Neural cell (in vitro differentiated cells): ENCODE measurements around the gene AVPI1. TPM values are rescaled to one million over a fixed set of nuclear protein-coding genes. Genes with fewer than 3 reads are reported as not detected.
"Not testable (repeated sequence)": the region's sequence is repeated elsewhere in the genome, so short reads cannot be mapped to it uniquely, and the experiment has no call there.

ENCODE experiments used
- H2AFZ ChIP-seq: fragments of 200-600, 300-800 bp; sonication (generic), shearing (Covaris generic); 2 replicates; pipeline ENCODE4 v1.6.0; 2014; ENCODE audit warnings: low read depth, mild to moderate bottlenecking, antibody characterized with exemption, low read length, moderate library complexity
- H3F3A ChIP-seq: fragments of 200-600 bp; shearing (Covaris generic); 2 replicates; pipeline ENCODE4 v1.6.1; 2016; ENCODE audit warnings: mild to moderate bottlenecking, moderate library complexity, mixed read lengths, antibody characterized with exemption, low read length; ENCODE audit not compliant: insufficient read depth, poor library complexity, severe bottlenecking
- H3K27ac ChIP-seq: fragments of 200-600, 300-800 bp; sonication (generic), shearing (Covaris generic); 2 replicates; pipeline ENCODE4 v1.5.1; 2014; ENCODE audit warnings: mild to moderate bottlenecking, low read length, moderate library complexity
- H3K27me3 ChIP-seq: fragments of 300-800, 200-600 bp; sonication (generic), shearing (Covaris generic); 2 replicates; pipeline ENCODE4 v1.6.0; 2014; ENCODE audit warnings: mild to moderate bottlenecking, low read depth, low read length, moderate library complexity; ENCODE audit not compliant: insufficient read depth
- H3K36me3 ChIP-seq: fragments of 300-800, 200-600 bp; sonication (generic), shearing (Covaris generic); 2 replicates; pipeline ENCODE4 v1.5.1; 2014; ENCODE audit warnings: mild to moderate bottlenecking, antibody characterized with exemption, low read length, moderate library complexity; ENCODE audit not compliant: insufficient read depth
- H3K4me2 ChIP-seq: fragments of 300-800, 200-600 bp; sonication (generic), shearing (Covaris generic); 2 replicates; pipeline ENCODE4 v1.6.0; 2014; ENCODE audit warnings: mild to moderate bottlenecking, low read length
- H3K4me3 ChIP-seq: fragments of 300-800, 200-600 bp; sonication (generic), shearing (Covaris generic); 2 replicates; pipeline ENCODE4 v1.5.1; 2014; ENCODE audit warnings: mild to moderate bottlenecking, low read length, moderate library complexity
- H3K79me2 ChIP-seq: fragments of 200-600 bp; shearing (Covaris generic); replicated peaks from 2 replicates; pipeline ENCODE4 v1.6.0; 2014; ENCODE audit warnings: mild to moderate bottlenecking, low read length, moderate library complexity; ENCODE audit not compliant: insufficient read depth
- H3K9ac ChIP-seq: fragments of 300-800, 200-600 bp; sonication (generic), shearing (Covaris generic); 2 replicates; pipeline ENCODE4 v1.6.1; 2016; ENCODE audit warnings: mild to moderate bottlenecking, low read length, mixed read lengths
- H3K9me2 ChIP-seq: fragments of 200-600 bp; shearing (Covaris generic); 2 replicates; pipeline ENCODE4 v1.6.1; 2016; ENCODE audit warnings: mild to moderate bottlenecking, low read length, mixed read lengths; ENCODE audit not compliant: insufficient read depth
- H3K9me3 ChIP-seq: fragments of 200-600, 300-800 bp; sonication (generic), shearing (Covaris generic); 2 replicates; pipeline ENCODE4 v1.6.1; 2016; ENCODE audit warnings: mild to moderate bottlenecking, mixed run types, low read length, moderate library complexity, mixed read lengths
- H4K20me1 ChIP-seq: fragments of 200-600 bp; shearing (Covaris generic); 2 replicates; pipeline ENCODE4 v1.6.1; 2016; ENCODE audit warnings: mild to moderate bottlenecking, mixed run types; ENCODE audit not compliant: insufficient read depth
- EP300 ChIP-seq: fragments of 450-650 bp; conservative IDR thresholded peaks from 2 replicates; pipeline ENCODE4 v1.6.1; 2014; ENCODE audit warnings: antibody characterized with exemption, mild to moderate bottlenecking, moderate library complexity; ENCODE audit not compliant: poor library complexity, severe bottlenecking
- EZH2 ChIP-seq: fragments of 200-600, 300-800 bp; shearing (Covaris generic), sonication (generic); IDR thresholded peaks from 2 replicates; pipeline ENCODE4 v1.6.1; 2014; ENCODE audit warnings: antibody characterized with exemption, low read length, borderline replicate concordance, mild to moderate bottlenecking; ENCODE audit not compliant: insufficient read depth, poor library complexity, severe bottlenecking
- MXI1 ChIP-seq: fragments of 450-650 bp; conservative IDR thresholded peaks from 2 replicates; pipeline ENCODE4 v1.6.1; 2014; ENCODE audit warnings: antibody characterized with exemption, mild to moderate bottlenecking; ENCODE audit not compliant: poor library complexity, severe bottlenecking
- POLR2AphosphoS5 ChIP-seq: IDR thresholded peaks from 2 replicates; pipeline ENCODE4 v1.6.1; 2012
- RAD21 ChIP-seq: fragments of 450-650 bp; conservative IDR thresholded peaks from 2 replicates; pipeline ENCODE4 v1.6.1; 2014; ENCODE audit warnings: antibody characterized with exemption, mild to moderate bottlenecking, moderate library complexity
- SMC3 ChIP-seq: fragments of 450-650 bp; conservative IDR thresholded peaks from 2 replicates; pipeline ENCODE4 v1.6.1; 2014; ENCODE audit warnings: antibody characterized with exemption, mild to moderate bottlenecking, moderate library complexity; ENCODE audit not compliant: poor library complexity
- TAF1 ChIP-seq: IDR thresholded peaks from 2 replicates; pipeline ENCODE4 v1.6.1; 2012; ENCODE audit warnings: low read depth
- polyA plus RNA-seq: library from polyadenylated mRNA; depleted of rRNA; stranded (reverse); fragments of >200 nt; gene quantifications from 2 replicates; pipeline ENCODE4 v1.2.3, GENCODE V29; 2014
- TF ChIP-seq, protein P1 (sequence below): fragments of 450-650 bp; IDR thresholded peaks from 2 replicates; pipeline ENCODE4 v1.5.1; 2014; ENCODE audit warnings: antibody characterized with exemption, mild to moderate bottlenecking, moderate library complexity; ENCODE audit not compliant: poor library complexity, severe bottlenecking
- TF ChIP-seq, protein P2 (sequence below): IDR thresholded peaks from 2 replicates; pipeline ENCODE4 v1.6.1; 2012; ENCODE audit warnings: borderline replicate concordance

AVPI1 gene
- polyA plus RNA-seq, 1 donor from 2014 or later, result 1.3 TPM

DNA sequence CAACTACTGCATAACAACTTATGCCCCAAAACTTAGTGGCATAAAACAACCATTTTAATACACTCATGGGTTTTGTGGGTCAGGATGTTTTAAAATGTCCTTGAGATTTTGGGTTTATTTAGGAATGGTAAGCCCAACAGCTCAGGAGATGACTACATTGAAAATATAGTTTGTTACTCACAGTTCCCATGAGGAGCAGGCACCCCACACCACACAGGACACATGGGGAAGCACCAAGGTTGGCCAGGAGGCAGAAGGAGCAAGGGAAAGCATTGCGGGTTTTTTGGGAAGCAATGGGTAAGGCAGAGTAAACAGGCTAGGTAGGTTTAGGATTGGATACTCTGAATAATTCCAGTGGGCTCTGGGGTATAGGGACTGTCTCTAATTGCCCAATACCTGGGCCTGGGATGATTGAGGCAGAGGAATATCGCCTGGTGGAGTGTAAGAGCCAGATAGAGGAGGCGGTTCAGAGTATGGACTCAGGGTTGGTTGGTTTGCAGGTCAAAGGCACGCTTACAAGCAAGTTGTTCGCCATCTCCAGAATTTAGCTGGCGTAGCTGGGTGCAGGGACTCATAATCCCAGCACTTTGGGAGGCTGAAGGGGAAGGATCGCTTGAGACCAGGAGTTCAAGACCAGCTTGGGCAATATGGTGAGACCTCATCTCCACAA lies 16.5 kb upstream of the AVPI1 start:
- Histone ChIP-seq H3K9me2 (no peaks in the 10 kb centered on the region), H3K79me2 (no peaks in the 10 kb centered on the region), H3K9ac (no peak overlapping the region), H3K4me3 (no peak overlapping the region), H3K27me3 (no peaks in the 10 kb centered on the region), H3F3A (no peaks in the 10 kb centered on the region), H3K36me3 (no peaks in the 10 kb centered on the region), H4K20me1 (no peaks in the 10 kb centered on the region), H2AFZ (no peak overlapping the region), H3K27ac (no peak overlapping the region), H3K9me3 (no peaks in the 10 kb centered on the region), H3K4me2 (no peak overlapping the region)
- TF ChIP-seq POLR2AphosphoS5 (no peak), EP300 (no peak), MXI1 (no peak), EZH2 (no peak)
- TF ChIP-seq, protein P1, sequence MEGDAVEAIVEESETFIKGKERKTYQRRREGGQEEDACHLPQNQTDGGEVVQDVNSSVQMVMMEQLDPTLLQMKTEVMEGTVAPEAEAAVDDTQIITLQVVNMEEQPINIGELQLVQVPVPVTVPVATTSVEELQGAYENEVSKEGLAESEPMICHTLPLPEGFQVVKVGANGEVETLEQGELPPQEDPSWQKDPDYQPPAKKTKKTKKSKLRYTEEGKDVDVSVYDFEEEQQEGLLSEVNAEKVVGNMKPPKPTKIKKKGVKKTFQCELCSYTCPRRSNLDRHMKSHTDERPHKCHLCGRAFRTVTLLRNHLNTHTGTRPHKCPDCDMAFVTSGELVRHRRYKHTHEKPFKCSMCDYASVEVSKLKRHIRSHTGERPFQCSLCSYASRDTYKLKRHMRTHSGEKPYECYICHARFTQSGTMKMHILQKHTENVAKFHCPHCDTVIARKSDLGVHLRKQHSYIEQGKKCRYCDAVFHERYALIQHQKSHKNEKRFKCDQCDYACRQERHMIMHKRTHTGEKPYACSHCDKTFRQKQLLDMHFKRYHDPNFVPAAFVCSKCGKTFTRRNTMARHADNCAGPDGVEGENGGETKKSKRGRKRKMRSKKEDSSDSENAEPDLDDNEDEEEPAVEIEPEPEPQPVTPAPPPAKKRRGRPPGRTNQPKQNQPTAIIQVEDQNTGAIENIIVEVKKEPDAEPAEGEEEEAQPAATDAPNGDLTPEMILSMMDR, result no peak

DNA sequence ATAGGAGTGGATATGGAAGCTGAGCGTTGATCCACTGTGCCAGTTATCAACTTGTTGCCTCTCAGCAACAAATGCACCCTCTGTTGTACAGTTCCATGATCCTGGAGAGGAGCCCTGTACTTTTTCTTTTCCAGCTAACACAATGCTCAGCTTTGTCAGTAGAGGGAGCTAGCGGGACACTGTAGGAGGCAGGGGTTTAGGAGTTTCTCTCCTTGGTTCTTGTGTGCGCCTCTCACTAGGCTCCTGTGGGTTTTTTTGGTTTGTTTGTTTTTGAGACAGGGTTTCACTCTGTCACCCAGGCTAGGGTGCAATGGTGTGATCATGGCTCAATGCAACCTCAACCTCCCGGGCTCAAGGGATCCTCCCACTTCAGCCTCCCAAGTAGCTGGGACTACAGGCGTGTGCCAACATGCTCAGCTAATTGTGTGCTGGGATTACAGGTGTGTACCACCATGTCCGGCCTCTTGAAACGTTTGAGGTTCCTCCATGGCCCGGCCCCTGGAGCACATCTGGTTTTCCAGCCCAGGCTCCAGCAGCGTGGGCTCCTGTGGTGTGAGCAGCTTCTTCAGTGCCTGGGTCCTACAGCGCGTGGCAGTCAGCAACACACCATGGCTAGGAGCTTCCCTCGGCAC lies 14.5 kb upstream of the AVPI1 start:
- H3K4me2 ChIP-seq, result no peak overlapping the region
- H3K4me3 ChIP-seq, result no peak overlapping the region
- no peaks in the 10 kb centered on the region for H3K27me3 ChIP-seq
- H3K27ac ChIP-seq, result no peak overlapping the region
- TF ChIP-seq MXI1 (no peak), EZH2 (no peak), POLR2AphosphoS5 (no peak), RAD21 (peak; percentile 68), TAF1 (no peak), SMC3 (peak; percentile 63), EP300 (no peak)
- TF ChIP-seq, protein P1, result peak; percentile 67
- TF ChIP-seq, protein P2, sequence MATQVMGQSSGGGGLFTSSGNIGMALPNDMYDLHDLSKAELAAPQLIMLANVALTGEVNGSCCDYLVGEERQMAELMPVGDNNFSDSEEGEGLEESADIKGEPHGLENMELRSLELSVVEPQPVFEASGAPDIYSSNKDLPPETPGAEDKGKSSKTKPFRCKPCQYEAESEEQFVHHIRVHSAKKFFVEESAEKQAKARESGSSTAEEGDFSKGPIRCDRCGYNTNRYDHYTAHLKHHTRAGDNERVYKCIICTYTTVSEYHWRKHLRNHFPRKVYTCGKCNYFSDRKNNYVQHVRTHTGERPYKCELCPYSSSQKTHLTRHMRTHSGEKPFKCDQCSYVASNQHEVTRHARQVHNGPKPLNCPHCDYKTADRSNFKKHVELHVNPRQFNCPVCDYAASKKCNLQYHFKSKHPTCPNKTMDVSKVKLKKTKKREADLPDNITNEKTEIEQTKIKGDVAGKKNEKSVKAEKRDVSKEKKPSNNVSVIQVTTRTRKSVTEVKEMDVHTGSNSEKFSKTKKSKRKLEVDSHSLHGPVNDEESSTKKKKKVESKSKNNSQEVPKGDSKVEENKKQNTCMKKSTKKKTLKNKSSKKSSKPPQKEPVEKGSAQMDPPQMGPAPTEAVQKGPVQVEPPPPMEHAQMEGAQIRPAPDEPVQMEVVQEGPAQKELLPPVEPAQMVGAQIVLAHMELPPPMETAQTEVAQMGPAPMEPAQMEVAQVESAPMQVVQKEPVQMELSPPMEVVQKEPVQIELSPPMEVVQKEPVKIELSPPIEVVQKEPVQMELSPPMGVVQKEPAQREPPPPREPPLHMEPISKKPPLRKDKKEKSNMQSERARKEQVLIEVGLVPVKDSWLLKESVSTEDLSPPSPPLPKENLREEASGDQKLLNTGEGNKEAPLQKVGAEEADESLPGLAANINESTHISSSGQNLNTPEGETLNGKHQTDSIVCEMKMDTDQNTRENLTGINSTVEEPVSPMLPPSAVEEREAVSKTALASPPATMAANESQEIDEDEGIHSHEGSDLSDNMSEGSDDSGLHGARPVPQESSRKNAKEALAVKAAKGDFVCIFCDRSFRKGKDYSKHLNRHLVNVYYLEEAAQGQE, result no peak
- no peaks in the 10 kb centered on the region for H3K9me2 ChIP-seq
- no peak overlapping the region for H3K9ac ChIP-seq
- no peaks in the 10 kb centered on the region for H3F3A ChIP-seq
- H3K79me2 ChIP-seq, result no peaks in the 10 kb centered on the region
- no peak overlapping the region for H2AFZ ChIP-seq
- no peaks in the 10 kb centered on the region for H3K36me3 ChIP-seq
- no peaks in the 10 kb centered on the region for H4K20me1 ChIP-seq
- H3K9me3 ChIP-seq, result no peaks in the 10 kb centered on the region

DNA sequence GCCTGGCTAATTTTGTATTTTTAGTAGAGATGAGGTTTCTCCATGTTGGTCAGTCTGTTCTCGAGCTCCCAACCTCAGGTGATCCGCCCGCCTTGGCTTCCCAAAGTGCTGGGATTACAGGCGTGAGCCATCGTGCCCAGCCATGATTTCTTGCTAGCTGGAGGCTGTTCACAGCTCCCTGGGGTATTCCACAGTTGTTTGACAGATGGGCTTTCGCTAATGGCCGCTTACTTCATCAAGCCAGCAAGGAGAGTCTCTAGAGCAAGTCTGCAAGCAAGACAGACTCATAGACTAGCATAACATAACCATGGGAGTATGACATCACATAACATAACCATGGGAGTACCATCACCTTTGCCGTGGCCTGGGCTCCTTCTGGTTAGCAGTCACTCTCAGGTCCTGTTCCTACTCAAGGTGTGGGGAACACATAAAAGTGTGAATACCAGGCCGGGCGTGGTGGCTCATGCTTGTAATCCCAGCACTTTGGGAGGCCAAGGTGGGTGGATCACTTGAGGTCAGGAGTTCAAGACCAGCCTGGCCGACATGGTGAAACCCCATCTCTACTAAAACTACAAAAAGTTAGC lies 11.1 kb upstream of the AVPI1 start:
- H3K36me3 ChIP-seq, H3F3A ChIP-seq, H3K4me3 ChIP-seq, H3K79me2 ChIP-seq, H3K9me2 ChIP-seq, H3K9ac ChIP-seq, H2AFZ ChIP-seq, H3K27ac ChIP-seq, H3K4me2 ChIP-seq, H3K9me3 ChIP-seq, H4K20me1 ChIP-seq, H3K27me3 ChIP-seq: not testable (repeated sequence)
